Left lung (tissue), 10 donors: ENCODE measurements around the gene UBAC2. TPM values are rescaled to one million over a fixed set of nuclear protein-coding genes. Genes with fewer than 3 reads are reported as not detected.

Experiments
- ATAC-seq: fragments of 200-7000 bp; cut with Tn5 transposase; one replicate; pipeline ENCODE4 v1.9.1; 2020; ENCODE audit warnings: moderate library complexity
- DNase-seq, 4 donors: peaks; one replicate each; pipeline ENCODE4 v3.0.0-alpha.2; 2013 to 2020
- H3K27ac ChIP-seq, 2 donors: fragments of 200-600 bp; sonication (generic) in 1 of 2; one replicate each; pipeline versions ENCODE4 v1.5.0 to v1.8.0; 2020 to 2021
- H3K27me3 ChIP-seq, 2 donors: fragments of 200-600 bp; sonication (generic) in 1 of 2; one replicate each; pipeline versions ENCODE4 v1.5.0 to v1.8.0; 2020 to 2021
- H3K36me3 ChIP-seq, 2 donors: fragments of 200-600 bp; sonication (generic) in 1 of 2; one replicate each; pipeline versions ENCODE4 v1.5.0 to v1.8.0; 2020 to 2021
- H3K4me1 ChIP-seq, 2 donors: fragments of 200-600 bp; one replicate each; pipeline ENCODE4 v1.8.0; 2021
- H3K4me3 ChIP-seq, 2 donors: fragments of 200-600 bp; sonication (generic) in 1 of 2; one replicate each; pipeline versions ENCODE4 v1.5.0 to v1.8.0; 2020 to 2021; ENCODE audit warnings: mild to moderate bottlenecking in 1 of 2
- H3K9me3 ChIP-seq, 2 donors: fragments of 200-600 bp; sonication (generic) in 1 of 2; one replicate each; pipeline versions ENCODE4 v1.5.0 to v1.8.0; 2020 to 2021
- intact Hi-C, 2 donors: fragments of 100-400 bp; cut with DNase I; formaldehyde crosslinking; loops; one replicate each; pipeline versions ENCODE4 v1.11.2 to v1.14.2; 2022
- polyA plus RNA-seq, 6 donors: library from polyadenylated mRNA; unstranded; fragments of 120-200 nt; gene quantifications; one replicate each; pipeline ENCODE4 v1.2.1, GENCODE V29; 2013; ENCODE audit not compliant: insufficient read length in 6 of 6
- total RNA-seq, 2 donors: library from RNA; stranded (reverse); fragmentation: NEBNext Ultra II Directional; extraction: Animal tissue kit (Norgen Biotek cat#: 25700); gene quantifications; one replicate each; pipeline ENCODE4 v1.2.1, GENCODE V29; 2021
- TF ChIP-seq, protein P1 (sequence below), 2 donors: fragments of 200-600 bp; sonication (generic) in 1 of 2; IDR thresholded peaks; one replicate each; pipeline versions ENCODE4 v1.5.0 to v1.8.0; 2021; ENCODE audit warnings: antibody characterized with exemption in 2 of 2
- donor health status: DM: no; HTN: yes; CAD: no.
- donor health status: DM: no; HTN: no; CAD: no.

The UBAC2 gene
- total and polyA plus RNA-seq, 8 donors = 56.1 to 71.6 (median 66.4) TPM

- TF ChIP-seq, protein P1, sequence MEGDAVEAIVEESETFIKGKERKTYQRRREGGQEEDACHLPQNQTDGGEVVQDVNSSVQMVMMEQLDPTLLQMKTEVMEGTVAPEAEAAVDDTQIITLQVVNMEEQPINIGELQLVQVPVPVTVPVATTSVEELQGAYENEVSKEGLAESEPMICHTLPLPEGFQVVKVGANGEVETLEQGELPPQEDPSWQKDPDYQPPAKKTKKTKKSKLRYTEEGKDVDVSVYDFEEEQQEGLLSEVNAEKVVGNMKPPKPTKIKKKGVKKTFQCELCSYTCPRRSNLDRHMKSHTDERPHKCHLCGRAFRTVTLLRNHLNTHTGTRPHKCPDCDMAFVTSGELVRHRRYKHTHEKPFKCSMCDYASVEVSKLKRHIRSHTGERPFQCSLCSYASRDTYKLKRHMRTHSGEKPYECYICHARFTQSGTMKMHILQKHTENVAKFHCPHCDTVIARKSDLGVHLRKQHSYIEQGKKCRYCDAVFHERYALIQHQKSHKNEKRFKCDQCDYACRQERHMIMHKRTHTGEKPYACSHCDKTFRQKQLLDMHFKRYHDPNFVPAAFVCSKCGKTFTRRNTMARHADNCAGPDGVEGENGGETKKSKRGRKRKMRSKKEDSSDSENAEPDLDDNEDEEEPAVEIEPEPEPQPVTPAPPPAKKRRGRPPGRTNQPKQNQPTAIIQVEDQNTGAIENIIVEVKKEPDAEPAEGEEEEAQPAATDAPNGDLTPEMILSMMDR (IDR thresholded peaks at IDR 0.05) = no peak
- Histone ChIP-seq H3K27ac (no peak overlapping the region), H3K4me3 (no peak overlapping the region), H3K9me3 (peaks cover 0 to 5% of the 10 kb centered on the region in 2 donors), H3K27me3 (no peaks in the 10 kb centered on the region), H3K36me3 (peaks cover 0 to 3% of the 10 kb centered on the region in 2 donors), H3K4me1 (peaks cover 0 to 63% of the 10 kb centered on the region in 2 donors)
- intact Hi-C loops = no loop called here
- ATAC-seq (no peak), DNase-seq (no peak)
Observed at GRCh38 chr13:99275093-99275469, 74.4 kb downstream of the UBAC2 start.

GRCh38 chr13:99276706-99277105, 76.1 kb downstream of the UBAC2 start:
- TF ChIP-seq, protein P1 (IDR thresholded peaks at IDR 0.05) = no peak
- Histone ChIP-seq H3K27ac (no peak overlapping the region), H3K9me3 (peaks cover 0 to 5% of the 10 kb centered on the region in 2 donors), H3K4me3 (no peak overlapping the region), H3K36me3 (peaks cover 0 to 3% of the 10 kb centered on the region in 2 donors), H3K27me3 (no peaks in the 10 kb centered on the region), H3K4me1 (peaks cover 0 to 63% of the 10 kb centered on the region in 2 donors)
- intact Hi-C loops = no loop called here
- DNase-seq (no peak), ATAC-seq (no peak)

- H3K4me3 ChIP-seq = no peak overlapping the region
- peaks cover 0 to 1% of the 10 kb centered on the region in 2 donors for H3K9me3 ChIP-seq
- intact Hi-C loops = no loop called here
- peaks cover 0 to 3% of the 10 kb centered on the region in 2 donors for H3K36me3 ChIP-seq
- TF ChIP-seq, protein P1 (IDR thresholded peaks at IDR 0.05) = no peak
- DNase-seq = no peak
- H3K27ac ChIP-seq = peak overlapping the region in 1 of 2 donors; percentile 42
- no peaks in the 10 kb centered on the region for H3K27me3 ChIP-seq
- H3K4me1 ChIP-seq = peaks cover 4 to 68% of the 10 kb centered on the region in 2 donors
- no peak for ATAC-seq
Observed at GRCh38 chr13:99277629-99278028, 77.0 kb downstream of the UBAC2 start.

GRCh38 chr13:99278200-99278599, 77.5 kb downstream of the UBAC2 start:
- H3K9me3 ChIP-seq = no peaks in the 10 kb centered on the region
- intact Hi-C loops = no loop called here
- peak overlapping the region in 1 of 2 donors; percentile 42 for H3K27ac ChIP-seq
- ATAC-seq (no peak), DNase-seq (no peak)
- no peaks in the 10 kb centered on the region for H3K27me3 ChIP-seq
- peaks cover 9 to 74% of the 10 kb centered on the region in 2 donors for H3K4me1 ChIP-seq
- H3K36me3 ChIP-seq = peaks cover 0 to 3% of the 10 kb centered on the region in 2 donors
- H3K4me3 ChIP-seq = no peak overlapping the region
- TF ChIP-seq, protein P1 (IDR thresholded peaks at IDR 0.05) = no peak

DNA sequence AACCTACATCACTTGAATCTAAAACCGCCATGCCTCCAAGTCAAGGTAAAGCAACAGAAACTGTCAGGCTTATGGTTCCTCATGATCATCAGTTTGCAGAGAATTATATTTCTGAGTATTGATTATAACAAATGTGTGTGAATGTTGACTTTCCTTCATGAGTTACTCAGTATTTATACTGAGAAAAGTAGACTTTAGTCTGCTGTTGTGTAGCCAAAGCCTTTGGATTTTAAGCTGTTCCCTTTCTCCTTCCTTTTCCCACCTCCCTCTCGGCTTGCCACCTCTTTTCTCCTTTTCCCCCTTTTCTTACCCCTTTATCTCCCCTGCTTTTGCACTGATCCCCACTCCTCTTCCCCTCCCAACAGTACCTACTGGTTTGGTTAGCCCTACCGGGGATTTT, 78.2 kb downstream of the UBAC2 start:
- H3K36me3 ChIP-seq = peaks cover 0 to 3% of the 10 kb centered on the region in 2 donors
- TF ChIP-seq, protein P1 (IDR thresholded peaks at IDR 0.05) = no peak
- no peak for DNase-seq
- no peak for ATAC-seq
- H3K4me3 ChIP-seq = no peak overlapping the region
- H3K27ac ChIP-seq = peak overlapping the region in 1 of 2 donors; percentile 92
- H3K4me1 ChIP-seq = peaks cover 11 to 80% of the 10 kb centered on the region in 2 donors
- intact Hi-C loops = no loop called here
- no peaks in the 10 kb centered on the region for H3K27me3 ChIP-seq
- no peaks in the 10 kb centered on the region for H3K9me3 ChIP-seq
